ENCODE results near the gene CPA3. TPM values are rescaled to one million over a fixed set of nuclear protein-coding genes. Genes with fewer than 3 reads are reported as not detected.

Gene CPA3
- total and polyA plus RNA-seq, 2 donors (not counting 1 experiment from before 2014, with no cell fraction given), result not detected

DNA sequence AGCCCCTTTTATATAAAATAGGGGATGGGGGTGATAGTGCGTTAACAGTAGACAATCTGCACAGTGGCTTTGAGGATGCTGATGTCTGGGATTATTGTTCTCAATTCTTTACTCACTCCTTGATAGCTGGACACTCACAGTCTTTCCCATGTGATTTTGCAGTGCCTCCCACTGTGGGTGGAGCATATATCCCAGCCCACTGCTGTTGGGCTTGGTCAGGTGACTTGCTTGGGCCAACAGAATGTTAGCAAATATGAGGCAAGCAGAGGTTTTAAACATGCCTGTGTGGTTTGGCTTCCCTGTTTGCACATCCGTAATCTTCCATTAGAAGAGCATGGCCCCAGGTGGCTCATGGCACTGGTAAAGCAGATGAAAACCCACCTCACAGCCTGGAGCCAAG is 46.5 kb downstream of the CPA3 start:
- H3K4me2 ChIP-seq (replicated peaks; ENCODE audit: low read depth, low read length, poor library complexity, severe bottlenecking), result no peak overlapping the region
- no peaks in the 10 kb centered on the region for H3K9me3 ChIP-seq (ENCODE audit: control extremely low read depth in 1 of 3, control insufficient read depth in 2 of 3, insufficient read depth in 1 of 3, low read length in 2 of 3)
- H4K20me1 ChIP-seq (ENCODE audit: control insufficient read depth, insufficient read depth, low read length, poor library complexity, severe bottlenecking), result no peaks in the 10 kb centered on the region
- Mint-ChIP-seq H3K4me3 (no peak overlapping the region), H3K9me3 (ENCODE audit: insufficient read depth) (no peaks in the 10 kb centered on the region), H3K4me1 (no peaks in the 10 kb centered on the region), H3K27me3 (peaks cover 27% of the 10 kb centered on the region), H3K27ac (no peak overlapping the region)
- intact Hi-C loops (cut with micrococcal nuclease), result no loop called here
- ChIA-PET CTCF (no interaction called here), POLR2A (no interaction called here)
- H3K27me3 ChIP-seq (replicated peaks in 1 of 4; ENCODE audit: control extremely low read depth in 1 of 4, control insufficient read depth in 3 of 4, insufficient read depth in 4 of 4, low read length in 3 of 4), result no peaks in the 10 kb centered on the region
- no peaks in the 10 kb centered on the region for H3K4me1 ChIP-seq (ENCODE audit: control insufficient read depth in 2 of 2, insufficient read depth in 2 of 2, low read length in 2 of 2)
- TF ChIP-seq EZH2 (IDR thresholded peaks at IDR 0.05; ENCODE audit: borderline replicate concordance, insufficient read depth, low read depth, low read length, poor library complexity, severe bottlenecking), result no peak
- TF ChIP-seq CTCF (IDR thresholded peaks at IDR 0.05), result no peak
- DNase-seq, result no peak
- no peaks in the 10 kb centered on the region for H3K79me2 ChIP-seq (ENCODE audit: control insufficient read depth, insufficient read depth, low read length)
- H3K27ac ChIP-seq (ENCODE audit: low read length in 2 of 2), result no peak overlapping the region
- H3K36me3 ChIP-seq (replicated peaks in 1 of 2; ENCODE audit: control extremely low read depth in 1 of 2, control insufficient read depth in 1 of 2, extremely low read depth in 1 of 2, insufficient read depth in 2 of 2, low read length in 1 of 2), result no peaks in the 10 kb centered on the region
- H2AFZ ChIP-seq (ENCODE audit: insufficient read depth, low read depth, low read length, poor library complexity, severe bottlenecking), result no peak overlapping the region
- 100% methylated on average over 1 of the region's 2 CpGs for WGBS (ENCODE audit: insufficient coverage)
- no peak overlapping the region for H3K9ac ChIP-seq (ENCODE audit: low read length)
- H3K4me3 ChIP-seq (ENCODE audit: control extremely low read depth in 1 of 5, extremely low read depth in 1 of 5, insufficient read depth in 1 of 5, low read depth in 2 of 5, low read length in 4 of 5), result no peak overlapping the region
- ATAC-seq (ENCODE audit: low read depth), result no peak

DNA sequence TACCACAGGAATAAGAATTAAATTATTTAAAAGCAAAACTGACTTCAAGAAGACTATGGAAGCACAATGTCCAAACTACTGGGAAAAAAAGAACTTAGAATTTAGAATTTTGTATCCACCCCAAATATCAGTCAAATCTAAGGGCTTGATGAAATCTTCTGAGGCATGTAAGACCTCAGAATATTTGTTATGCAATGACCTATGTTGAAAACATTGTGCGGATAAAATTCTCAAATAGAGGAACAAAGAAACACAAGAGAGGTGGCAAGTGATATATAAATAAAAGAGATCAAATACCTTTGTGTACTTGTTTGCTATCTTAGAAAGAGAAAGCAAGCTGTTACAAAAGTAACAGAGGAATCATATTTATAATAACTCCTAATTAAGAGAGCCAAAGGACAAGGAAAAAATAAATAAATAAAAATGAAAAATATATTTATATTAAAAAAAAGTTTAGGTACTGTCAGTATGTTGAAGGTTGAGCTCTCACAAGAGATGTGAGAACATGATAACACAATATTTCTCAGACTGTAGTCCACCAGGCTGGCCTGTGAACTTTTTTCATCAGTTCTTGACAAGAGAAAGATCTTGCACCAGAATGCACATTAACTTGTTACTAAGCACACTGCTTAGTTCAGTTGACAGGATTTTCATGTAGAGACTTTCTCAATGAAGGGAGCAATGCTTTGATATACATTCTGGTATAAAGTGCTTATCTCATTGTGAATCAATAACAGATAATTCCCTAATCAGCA is 50.0 kb downstream of the CPA3 start:
- intact Hi-C loops (cut with micrococcal nuclease), result no loop called here
- Histone ChIP-seq H3K27me3 (replicated peaks in 1 of 4; ENCODE audit: control extremely low read depth in 1 of 4, control insufficient read depth in 3 of 4, insufficient read depth in 4 of 4, low read length in 3 of 4) (no peaks in the 10 kb centered on the region), H3K79me2 (ENCODE audit: control insufficient read depth, insufficient read depth, low read length) (no peaks in the 10 kb centered on the region), H2AFZ (ENCODE audit: insufficient read depth, low read depth, low read length, poor library complexity, severe bottlenecking) (no peak overlapping the region), H3K4me3 (ENCODE audit: control extremely low read depth in 1 of 5, extremely low read depth in 1 of 5, insufficient read depth in 1 of 5, low read depth in 2 of 5, low read length in 4 of 5) (no peak overlapping the region), H3K9me3 (ENCODE audit: control extremely low read depth in 1 of 3, control insufficient read depth in 2 of 3, insufficient read depth in 1 of 3, low read length in 2 of 3) (no peaks in the 10 kb centered on the region), H3K36me3 (replicated peaks in 1 of 2; ENCODE audit: control extremely low read depth in 1 of 2, control insufficient read depth in 1 of 2, extremely low read depth in 1 of 2, insufficient read depth in 2 of 2, low read length in 1 of 2) (no peaks in the 10 kb centered on the region), H3K4me1 (ENCODE audit: control insufficient read depth in 2 of 2, insufficient read depth in 2 of 2, low read length in 2 of 2) (no peaks in the 10 kb centered on the region), H3K9ac (ENCODE audit: low read length) (no peak overlapping the region), H4K20me1 (ENCODE audit: control insufficient read depth, insufficient read depth, low read length, poor library complexity, severe bottlenecking) (no peaks in the 10 kb centered on the region), H3K27ac (ENCODE audit: low read length in 2 of 2) (no peak overlapping the region), H3K4me2 (replicated peaks; ENCODE audit: low read depth, low read length, poor library complexity, severe bottlenecking) (no peak overlapping the region)
- WGBS (ENCODE audit: insufficient coverage), result no CpG with 5 or more reads among the region's 1 CpG
- Mint-ChIP-seq H3K4me1 (no peaks in the 10 kb centered on the region), H3K4me3 (no peak overlapping the region), H3K27me3 (peaks cover 13% of the 10 kb centered on the region), H3K9me3 (ENCODE audit: insufficient read depth) (no peaks in the 10 kb centered on the region), H3K27ac (no peak overlapping the region)
- DNase-seq (no peak), ATAC-seq (ENCODE audit: low read depth) (no peak)
- POLR2A ChIA-PET, result no interaction called here
- TF ChIP-seq EZH2 (IDR thresholded peaks at IDR 0.05; ENCODE audit: borderline replicate concordance, insufficient read depth, low read depth, low read length, poor library complexity, severe bottlenecking), result no peak
- TF ChIP-seq CTCF (IDR thresholded peaks at IDR 0.05), result no peak
- CTCF ChIA-PET, result no interaction called here
